ENCODE results near the gene WT1. TPM values are rescaled to one million over a fixed set of nuclear protein-coding genes. Genes with fewer than 3 reads are reported as not detected.

The WT1 gene
- total and polyA plus RNA-seq, 2 of the 8 experiments (the other 6 are each of a cell fraction or from before 2014, with no cell fraction given), result 0.05 to 0.17 TPM

DNA sequence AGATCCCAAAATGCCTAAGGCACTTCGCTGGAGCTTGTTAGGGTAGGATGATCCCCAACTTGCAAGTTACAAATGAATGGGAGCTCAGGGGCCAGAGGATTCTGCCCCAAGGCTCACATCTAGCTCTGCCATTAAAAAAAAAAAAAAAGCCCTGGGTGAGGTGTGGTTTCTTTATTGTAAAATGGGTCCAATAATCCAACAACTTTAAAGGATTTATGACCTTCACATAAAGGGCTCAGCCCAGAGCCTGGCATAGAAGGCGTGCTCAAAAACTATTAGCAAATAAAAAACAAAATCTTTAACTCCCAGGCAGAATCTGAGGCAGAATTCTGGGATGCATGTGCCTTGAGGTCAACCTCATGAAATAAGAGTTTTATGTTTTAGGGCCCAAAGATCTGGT is 42.5 kb downstream of the WT1 start (continued):
- TF ChIP-seq, protein P1, sequence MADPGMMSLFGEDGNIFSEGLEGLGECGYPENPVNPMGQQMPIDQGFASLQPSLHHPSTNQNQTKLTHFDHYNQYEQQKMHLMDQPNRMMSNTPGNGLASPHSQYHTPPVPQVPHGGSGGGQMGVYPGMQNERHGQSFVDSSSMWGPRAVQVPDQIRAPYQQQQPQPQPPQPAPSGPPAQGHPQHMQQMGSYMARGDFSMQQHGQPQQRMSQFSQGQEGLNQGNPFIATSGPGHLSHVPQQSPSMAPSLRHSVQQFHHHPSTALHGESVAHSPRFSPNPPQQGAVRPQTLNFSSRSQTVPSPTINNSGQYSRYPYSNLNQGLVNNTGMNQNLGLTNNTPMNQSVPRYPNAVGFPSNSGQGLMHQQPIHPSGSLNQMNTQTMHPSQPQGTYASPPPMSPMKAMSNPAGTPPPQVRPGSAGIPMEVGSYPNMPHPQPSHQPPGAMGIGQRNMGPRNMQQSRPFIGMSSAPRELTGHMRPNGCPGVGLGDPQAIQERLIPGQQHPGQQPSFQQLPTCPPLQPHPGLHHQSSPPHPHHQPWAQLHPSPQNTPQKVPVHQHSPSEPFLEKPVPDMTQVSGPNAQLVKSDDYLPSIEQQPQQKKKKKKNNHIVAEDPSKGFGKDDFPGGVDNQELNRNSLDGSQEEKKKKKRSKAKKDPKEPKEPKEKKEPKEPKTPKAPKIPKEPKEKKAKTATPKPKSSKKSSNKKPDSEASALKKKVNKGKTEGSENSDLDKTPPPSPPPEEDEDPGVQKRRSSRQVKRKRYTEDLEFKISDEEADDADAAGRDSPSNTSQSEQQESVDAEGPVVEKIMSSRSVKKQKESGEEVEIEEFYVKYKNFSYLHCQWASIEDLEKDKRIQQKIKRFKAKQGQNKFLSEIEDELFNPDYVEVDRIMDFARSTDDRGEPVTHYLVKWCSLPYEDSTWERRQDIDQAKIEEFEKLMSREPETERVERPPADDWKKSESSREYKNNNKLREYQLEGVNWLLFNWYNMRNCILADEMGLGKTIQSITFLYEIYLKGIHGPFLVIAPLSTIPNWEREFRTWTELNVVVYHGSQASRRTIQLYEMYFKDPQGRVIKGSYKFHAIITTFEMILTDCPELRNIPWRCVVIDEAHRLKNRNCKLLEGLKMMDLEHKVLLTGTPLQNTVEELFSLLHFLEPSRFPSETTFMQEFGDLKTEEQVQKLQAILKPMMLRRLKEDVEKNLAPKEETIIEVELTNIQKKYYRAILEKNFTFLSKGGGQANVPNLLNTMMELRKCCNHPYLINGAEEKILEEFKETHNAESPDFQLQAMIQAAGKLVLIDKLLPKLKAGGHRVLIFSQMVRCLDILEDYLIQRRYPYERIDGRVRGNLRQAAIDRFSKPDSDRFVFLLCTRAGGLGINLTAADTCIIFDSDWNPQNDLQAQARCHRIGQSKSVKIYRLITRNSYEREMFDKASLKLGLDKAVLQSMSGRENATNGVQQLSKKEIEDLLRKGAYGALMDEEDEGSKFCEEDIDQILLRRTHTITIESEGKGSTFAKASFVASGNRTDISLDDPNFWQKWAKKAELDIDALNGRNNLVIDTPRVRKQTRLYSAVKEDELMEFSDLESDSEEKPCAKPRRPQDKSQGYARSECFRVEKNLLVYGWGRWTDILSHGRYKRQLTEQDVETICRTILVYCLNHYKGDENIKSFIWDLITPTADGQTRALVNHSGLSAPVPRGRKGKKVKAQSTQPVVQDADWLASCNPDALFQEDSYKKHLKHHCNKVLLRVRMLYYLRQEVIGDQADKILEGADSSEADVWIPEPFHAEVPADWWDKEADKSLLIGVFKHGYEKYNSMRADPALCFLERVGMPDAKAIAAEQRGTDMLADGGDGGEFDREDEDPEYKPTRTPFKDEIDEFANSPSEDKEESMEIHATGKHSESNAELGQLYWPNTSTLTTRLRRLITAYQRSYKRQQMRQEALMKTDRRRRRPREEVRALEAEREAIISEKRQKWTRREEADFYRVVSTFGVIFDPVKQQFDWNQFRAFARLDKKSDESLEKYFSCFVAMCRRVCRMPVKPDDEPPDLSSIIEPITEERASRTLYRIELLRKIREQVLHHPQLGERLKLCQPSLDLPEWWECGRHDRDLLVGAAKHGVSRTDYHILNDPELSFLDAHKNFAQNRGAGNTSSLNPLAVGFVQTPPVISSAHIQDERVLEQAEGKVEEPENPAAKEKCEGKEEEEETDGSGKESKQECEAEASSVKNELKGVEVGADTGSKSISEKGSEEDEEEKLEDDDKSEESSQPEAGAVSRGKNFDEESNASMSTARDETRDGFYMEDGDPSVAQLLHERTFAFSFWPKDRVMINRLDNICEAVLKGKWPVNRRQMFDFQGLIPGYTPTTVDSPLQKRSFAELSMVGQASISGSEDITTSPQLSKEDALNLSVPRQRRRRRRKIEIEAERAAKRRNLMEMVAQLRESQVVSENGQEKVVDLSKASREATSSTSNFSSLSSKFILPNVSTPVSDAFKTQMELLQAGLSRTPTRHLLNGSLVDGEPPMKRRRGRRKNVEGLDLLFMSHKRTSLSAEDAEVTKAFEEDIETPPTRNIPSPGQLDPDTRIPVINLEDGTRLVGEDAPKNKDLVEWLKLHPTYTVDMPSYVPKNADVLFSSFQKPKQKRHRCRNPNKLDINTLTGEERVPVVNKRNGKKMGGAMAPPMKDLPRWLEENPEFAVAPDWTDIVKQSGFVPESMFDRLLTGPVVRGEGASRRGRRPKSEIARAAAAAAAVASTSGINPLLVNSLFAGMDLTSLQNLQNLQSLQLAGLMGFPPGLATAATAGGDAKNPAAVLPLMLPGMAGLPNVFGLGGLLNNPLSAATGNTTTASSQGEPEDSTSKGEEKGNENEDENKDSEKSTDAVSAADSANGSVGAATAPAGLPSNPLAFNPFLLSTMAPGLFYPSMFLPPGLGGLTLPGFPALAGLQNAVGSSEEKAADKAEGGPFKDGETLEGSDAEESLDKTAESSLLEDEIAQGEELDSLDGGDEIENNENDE (IDR thresholded peaks at IDR 0.05; ENCODE audit: insufficient replicate concordance, low read length), result no peak
- TF ChIP-seq SRF (IDR thresholded peaks at IDR 0.05; ENCODE audit: low read depth, low read length), result no peak
- TF ChIP-seq YY1 (IDR thresholded peaks at IDR 0.05; ENCODE audit: low read depth, low read length), result no peak

All from H1 (cell line).